ENCODE results near the gene FAM228B. TPM values are rescaled to one million over a fixed set of nuclear protein-coding genes. Genes with fewer than 3 reads are reported as not detected.

The FAM228B gene
- total RNA-seq, 2 experiments from 2014 or later = 21.6 to 24.2 TPM

- peaks cover 54% of the 10 kb centered on the region for H3K36me3 Mint-ChIP-seq (ENCODE audit: low read depth)
- CTCF ChIA-PET = no interaction called here
- Histone ChIP-seq H3K27ac (ENCODE audit: low read depth in 1 of 2, low read length in 2 of 2) (no peak overlapping the region), H3K27me3 (ENCODE audit: control insufficient read depth in 1 of 2, insufficient read depth in 2 of 2, low read length in 2 of 2) (no peaks in the 10 kb centered on the region), H3K36me3 (ENCODE audit: insufficient read depth, low read length) (peaks cover 8% of the 10 kb centered on the region), H3K4me1 (ENCODE audit: insufficient read depth, low read length) (no peaks in the 10 kb centered on the region), H3K4me3 (ENCODE audit: low read length) (no peak overlapping the region), H3K9me3 (ENCODE audit: control insufficient read depth in 1 of 2, insufficient read depth in 1 of 2, low read length in 2 of 2) (peaks cover 0 to 18% of the 10 kb centered on the region in 2 experiments)
- TF ChIP-seq CTCF (IDR thresholded peaks at IDR 0.05) = no peak
- POLR2A ChIA-PET = no interaction called here
- intact Hi-C loops (cut with DNase I, micrococcal nuclease) = no loop called here
- no peak overlapping the region for H3K27ac Mint-ChIP-seq
- no peak overlapping the region for H3K4me3 Mint-ChIP-seq
- peaks cover 13% of the 10 kb centered on the region for H3K9me3 Mint-ChIP-seq
- H3K27me3 Mint-ChIP-seq = no peaks in the 10 kb centered on the region
- no peaks in the 10 kb centered on the region for H3K4me1 Mint-ChIP-seq (ENCODE audit: low read depth)
- ATAC-seq (ENCODE audit: poor library complexity) = no peak
- no peak for DNase-seq
These were observed 18.4 kb upstream of the FAM228B start for GRCh38 chr2:24104906-24105305.

- no peaks in the 10 kb centered on the region for H3K4me1 Mint-ChIP-seq (ENCODE audit: low read depth)
- DNase-seq = no peak
- Histone ChIP-seq H3K4me1 (ENCODE audit: insufficient read depth, low read length) (no peaks in the 10 kb centered on the region), H3K27ac (ENCODE audit: low read depth in 1 of 2, low read length in 2 of 2) (no peak overlapping the region), H3K4me3 (ENCODE audit: low read length) (no peak overlapping the region), H3K9me3 (ENCODE audit: control insufficient read depth in 1 of 2, insufficient read depth in 1 of 2, low read length in 2 of 2) (peaks cover 0 to 18% of the 10 kb centered on the region in 2 experiments), H3K27me3 (ENCODE audit: control insufficient read depth in 1 of 2, insufficient read depth in 2 of 2, low read length in 2 of 2) (no peaks in the 10 kb centered on the region), H3K36me3 (ENCODE audit: insufficient read depth, low read length) (peaks cover 8% of the 10 kb centered on the region)
- intact Hi-C loops (cut with DNase I, micrococcal nuclease) = no loop called here
- ChIA-PET POLR2A (no interaction called here), CTCF (no interaction called here)
- ATAC-seq (ENCODE audit: poor library complexity) = no peak
- H3K36me3 Mint-ChIP-seq (ENCODE audit: low read depth) = peaks cover 46% of the 10 kb centered on the region
- no peak overlapping the region for H3K4me3 Mint-ChIP-seq
- H3K9me3 Mint-ChIP-seq = peaks cover 13% of the 10 kb centered on the region
- no peak for TF ChIP-seq CTCF (IDR thresholded peaks at IDR 0.05)
- H3K27ac Mint-ChIP-seq = no peak overlapping the region
- no peaks in the 10 kb centered on the region for H3K27me3 Mint-ChIP-seq
These were observed 17.5 kb upstream of the FAM228B start for GRCh38 chr2:24105816-24106215.

- ATAC-seq (ENCODE audit: poor library complexity) (no peak), DNase-seq (no peak)
- Mint-ChIP-seq H3K27me3 (no peaks in the 10 kb centered on the region), H3K4me1 (ENCODE audit: low read depth) (no peaks in the 10 kb centered on the region), H3K9me3 (peaks cover 13% of the 10 kb centered on the region), H3K27ac (no peak overlapping the region), H3K36me3 (ENCODE audit: low read depth) (peaks cover 41% of the 10 kb centered on the region), H3K4me3 (no peak overlapping the region)
- H3K27me3 ChIP-seq (ENCODE audit: control insufficient read depth in 1 of 2, insufficient read depth in 2 of 2, low read length in 2 of 2) = no peaks in the 10 kb centered on the region
- ChIA-PET CTCF (no interaction called here), POLR2A (interaction anchor here (0.6 kb wide), 1 partner anchor 292 kb away, joined by 3 read pairs; no protein-coding TSS in a partner anchor)
- intact Hi-C loops (cut with DNase I, micrococcal nuclease) = no loop called here
- no peak overlapping the region for H3K27ac ChIP-seq (ENCODE audit: low read depth in 1 of 2, low read length in 2 of 2)
- peaks cover 8% of the 10 kb centered on the region for H3K36me3 ChIP-seq (ENCODE audit: insufficient read depth, low read length)
- H3K4me3 ChIP-seq (ENCODE audit: low read length) = no peak overlapping the region
- peaks cover 0 to 18% of the 10 kb centered on the region in 2 experiments for H3K9me3 ChIP-seq (ENCODE audit: control insufficient read depth in 1 of 2, insufficient read depth in 1 of 2, low read length in 2 of 2)
- TF ChIP-seq CTCF (IDR thresholded peaks at IDR 0.05) = no peak
- H3K4me1 ChIP-seq (ENCODE audit: insufficient read depth, low read length) = no peaks in the 10 kb centered on the region
These were observed 16.5 kb upstream of the FAM228B start for GRCh38 chr2:24106786-24107185.
